B cell (primary cell): ENCODE results near the gene TMEM201. TPM values are rescaled to one million over a fixed set of nuclear protein-coding genes. Genes with fewer than 3 reads are reported as not detected.
A peak's percentile ranks its signal among the peaks of the same experiment; 100 is the strongest.

Experiments
- ATAC-seq: fragments of 200-7000 bp; cut with Tn5 transposase; one replicate; pipeline ENCODE4 v1.10.0; 2021; ENCODE audit warnings: low read depth, mild to moderate bottlenecking, moderate number of reproducible peaks, moderate library complexity
- CTCF ChIA-PET: fragments of 350-600 bp; sonication (Branson Sonifier 250); formaldehyde crosslinking; loops from one replicate; lab custom pipeline; 2021; ENCODE audit warnings: antibody characterized with exemption, inconsistent platforms; lab: Charles Lee
- POLR2A ChIA-PET: fragments of 350-600 bp; sonication (Branson Sonifier 250); formaldehyde crosslinking; loops from one replicate; lab custom pipeline; 2021; ENCODE audit warnings: antibody characterized with exemption; lab: Charles Lee
- DNase-seq: peaks from one replicate; pipeline ENCODE4 v3.0.0; 2013
- H2AFZ ChIP-seq: 2 replicates; pipeline ENCODE4 v1.6.1; 2012; ENCODE audit warnings: mild to moderate bottlenecking, low read depth, low read length; ENCODE audit not compliant: insufficient read depth, poor library complexity, severe bottlenecking
- H3K27ac ChIP-seq, 2 donors: 1 replicate in 1 of 2; 2 replicates in 1 of 2; pipeline ENCODE4 v1.5.1; 2012 to 2013; ENCODE audit warnings: low read length in 2 of 2, mild to moderate bottlenecking in 2 of 2, moderate library complexity in 1 of 2
- H3K27me3 ChIP-seq, 4 experiments: fragments of 200-600 bp in 1 of 4; sonication (generic) in 1 of 4; replicated peaks in 1 of 4; 1 replicate in 2 of 4; 2 replicates in 2 of 4; pipeline versions ENCODE4 v1.6.1 to v1.7.0; 2013 to 2016; ENCODE audit warnings: low read length in 3 of 4, mild to moderate bottlenecking in 2 of 4, mixed read lengths in 1 of 4, moderate library complexity in 1 of 4; ENCODE audit not compliant: insufficient read depth in 4 of 4, control insufficient read depth in 3 of 4; ENCODE audit errors: control extremely low read depth in 1 of 4
- H3K36me3 ChIP-seq, 2 experiments: replicated peaks in 1 of 2; 1 replicate in 1 of 2; 2 replicates in 1 of 2; pipeline versions ENCODE4 v1.6.1 to v1.7.1; 2013; ENCODE audit warnings: low read length in 1 of 2; ENCODE audit not compliant: insufficient read depth in 2 of 2, control insufficient read depth in 1 of 2; ENCODE audit errors: control extremely low read depth in 1 of 2, extremely low read depth in 1 of 2
- H3K4me1 ChIP-seq, 2 donors: fragments of 200-600 bp in 1 of 2; sonication (generic) in 1 of 2; 1 replicate in 1 of 2; 2 replicates in 1 of 2; pipeline versions ENCODE4 v1.5.1 to v1.6.1; 2013 to 2017; ENCODE audit warnings: low read length in 2 of 2; ENCODE audit not compliant: control insufficient read depth in 2 of 2, insufficient read depth in 2 of 2
- H3K4me2 ChIP-seq: replicated peaks from 2 replicates; pipeline ENCODE3; 2012; ENCODE audit warnings: mild to moderate bottlenecking, low read depth, low read length; ENCODE audit not compliant: poor library complexity, severe bottlenecking
- H3K4me3 ChIP-seq, 5 experiments: fragments of 200-600 bp in 1 of 5; sonication (generic) in 1 of 5; 1 replicate in 3 of 5; 2 replicates in 2 of 5; pipeline versions ENCODE4 v1.5.1 to v1.7.0; 2011 to 2016; ENCODE audit warnings: low read length in 4 of 5, mild to moderate bottlenecking in 4 of 5, low read depth in 2 of 5, control low read depth in 1 of 5, moderate library complexity in 1 of 5; ENCODE audit not compliant: insufficient read depth in 1 of 5; ENCODE audit errors: control extremely low read depth in 1 of 5, extremely low read depth in 1 of 5
- H3K79me2 ChIP-seq: fragments of 200-600 bp; sonication (generic); one replicate; pipeline ENCODE4 v1.6.0; 2016; ENCODE audit warnings: low read length; ENCODE audit not compliant: control insufficient read depth, insufficient read depth
- H3K9ac ChIP-seq: fragments of 200-600 bp; sonication (generic); 2 replicates; pipeline ENCODE4 v1.6.1; 2017; ENCODE audit warnings: mild to moderate bottlenecking, low read length, moderate library complexity
- H3K9me3 ChIP-seq, 3 donors: one replicate each; pipeline versions ENCODE4 v1.6.1 to v1.7.1; 2013; ENCODE audit warnings: low read length in 2 of 3; ENCODE audit not compliant: control insufficient read depth in 2 of 3, insufficient read depth in 1 of 3; ENCODE audit errors: control extremely low read depth in 1 of 3
- H4K20me1 ChIP-seq: 2 replicates; pipeline ENCODE4 v1.6.0; 2012; ENCODE audit warnings: mild to moderate bottlenecking, low read length; ENCODE audit not compliant: insufficient read depth, control insufficient read depth, poor library complexity, severe bottlenecking
- H3K27ac Mint-ChIP-seq: one replicate; pipeline ENCODE4 v1.8.0; 2021; ENCODE audit warnings: mixed read lengths
- H3K27me3 Mint-ChIP-seq: one replicate; pipeline ENCODE4 v1.8.0; 2021; ENCODE audit warnings: mixed read lengths
- H3K4me1 Mint-ChIP-seq: one replicate; pipeline ENCODE4 v1.8.0; 2021; ENCODE audit warnings: mixed read lengths
- H3K4me3 Mint-ChIP-seq: one replicate; pipeline ENCODE4 v1.8.0; 2021; ENCODE audit warnings: mixed read lengths
- H3K9me3 Mint-ChIP-seq: one replicate; pipeline ENCODE4 v1.8.0; 2022; ENCODE audit warnings: mixed read lengths; ENCODE audit not compliant: insufficient read depth
- CTCF ChIP-seq: fragments of 200-600 bp; IDR thresholded peaks from one replicate; pipeline ENCODE4 v1.8.0; 2022; ENCODE audit warnings: antibody characterized with exemption, mild to moderate bottlenecking
- EZH2 ChIP-seq: IDR thresholded peaks from 2 replicates; pipeline ENCODE4 v1.6.1; 2012; ENCODE audit warnings: borderline replicate concordance, low read depth, mild to moderate bottlenecking, moderate library complexity, low read length; ENCODE audit not compliant: insufficient read depth, poor library complexity, severe bottlenecking
- WGBS: methylation state at CpG from one replicate; pipeline ENCODE4 v1.1.5; 2013; ENCODE audit warnings: missing lambda C conversion rate; ENCODE audit not compliant: insufficient coverage; 5-methylcytosine and 5-hydroxymethylcytosine counted together
- intact Hi-C: fragments of 100-400 bp; cut with micrococcal nuclease; formaldehyde crosslinking; loops from one replicate; pipeline ENCODE4 v1.10.0; 2022
- polyA plus RNA-seq: library from polyadenylated mRNA; depleted of rRNA; stranded (reverse); fragments of >200 nt; gene quantifications from 2 replicates; pipeline ENCODE4 v1.2.3, GENCODE V29; 2012
- total RNA-seq, 2 donors: library from RNA; stranded (reverse); fragments of 120-200 nt in 1 of 2; gene quantifications; 1 replicate in 1 of 2; 2 replicates in 1 of 2; pipeline versions ENCODE4 v1.2.3 to v1.2.4, GENCODE V29; 2013 to 2022

TMEM201 gene
- total and polyA plus RNA-seq, 2 donors (not counting 1 experiment from before 2014, with no cell fraction given) = 6.5 to 9.1 TPM

GRCh38 chr1:9618909-9619679, 30.4 kb downstream of the TMEM201 start:
- Histone ChIP-seq H4K20me1 (no peaks in the 10 kb centered on the region), H2AFZ (no peak overlapping the region), H3K9me3 (no peaks in the 10 kb centered on the region), H3K4me1 (peaks cover 6 to 12% of the 10 kb centered on the region in 2 donors), H3K36me3 (no peaks in the 10 kb centered on the region), H3K9ac (no peak overlapping the region), H3K4me2 (no peak overlapping the region), H3K27ac (no peak overlapping the region), H3K79me2 (peaks cover 10% of the 10 kb centered on the region), H3K27me3 (no peaks in the 10 kb centered on the region), H3K4me3 (no peak overlapping the region)
- intact Hi-C loops = loop anchor here (5.0 kb wide), 1 partner anchor 38 kb away; no protein-coding TSS in a partner anchor
- Mint-ChIP-seq H3K9me3 (no peaks in the 10 kb centered on the region), H3K27me3 (peaks cover 3% of the 10 kb centered on the region), H3K4me1 (peaks cover 4% of the 10 kb centered on the region), H3K27ac (peak overlapping the region; percentile 47), H3K4me3 (no peak overlapping the region)
- TF ChIP-seq CTCF (no peak), EZH2 (no peak)
- CTCF ChIA-PET = interaction anchor here (0.7 to 4.2 kb wide), 3 partner anchors 8 to 250 kb away, joined by 3 to 38 read pairs (median 4); no protein-coding TSS in a partner anchor
- WGBS = 80% methylated on average over 13 of the region's 18 CpGs
- DNase-seq (no peak), ATAC-seq (no peak)
- POLR2A ChIA-PET = no interaction called here

- no peak overlapping the region for H3K4me3 ChIP-seq
- no peak overlapping the region for H2AFZ ChIP-seq
- H3K27me3 ChIP-seq = no peaks in the 10 kb centered on the region
- no peak overlapping the region for H3K9ac ChIP-seq
- no peak for TF ChIP-seq CTCF
- no peak for TF ChIP-seq EZH2
- Mint-ChIP-seq H3K4me1 (peaks cover 17% of the 10 kb centered on the region), H3K4me3 (no peak overlapping the region), H3K27me3 (peaks cover 3% of the 10 kb centered on the region), H3K9me3 (no peaks in the 10 kb centered on the region), H3K27ac (no peak overlapping the region)
- DNase-seq (no peak), ATAC-seq (no peak)
- H3K36me3 ChIP-seq = no peaks in the 10 kb centered on the region
- H3K79me2 ChIP-seq = peaks cover 2% of the 10 kb centered on the region
- H3K27ac ChIP-seq = no peak overlapping the region
- CTCF ChIA-PET = no interaction called here
- H3K9me3 ChIP-seq = peaks cover 0 to 9% (median 0%) of the 10 kb centered on the region in 3 donors
- no peak overlapping the region for H3K4me2 ChIP-seq
- no peaks in the 10 kb centered on the region for H4K20me1 ChIP-seq
- POLR2A ChIA-PET = interaction anchor here (0.6 kb wide), 1 partner anchor 193 kb away, joined by 4 read pairs; no protein-coding TSS in a partner anchor
- intact Hi-C loops = no loop called here
- H3K4me1 ChIP-seq = peaks cover 14 to 23% of the 10 kb centered on the region in 2 donors
Measured at GRCh38 chr1:9621032-9621431, 32.3 kb downstream of the TMEM201 start.
